AG10803 (cell line): Measurements from ENCODE around the gene IKZF1.

Source experiments
- DNase-seq: peaks from one replicate; pipeline ENCODE4 v3.0.0; 2010; ENCODE audit warnings: low read depth
- H3K4me3 ChIP-seq: 2 replicates; pipeline ENCODE4 v1.5.1; 2011; ENCODE audit warnings: mild to moderate bottlenecking, low read length, control low read depth
- CTCF ChIP-seq: conservative IDR thresholded peaks from 2 replicates; pipeline ENCODE4 v1.5.1; 2011; ENCODE audit warnings: mild to moderate bottlenecking, low read length, control low read depth, inconsistent platforms

The IKZF1 gene

GRCh38 chr7:50400114-50400513, 95.6 kb downstream of the IKZF1 start:
- no peak overlapping the region for H3K4me3 ChIP-seq
- no peak for TF ChIP-seq CTCF
- no peak for DNase-seq

- TF ChIP-seq CTCF: no peak
- no peak for DNase-seq
- H3K4me3 ChIP-seq: no peak overlapping the region
Measured at GRCh38 chr7:50404392-50404791, 99.9 kb downstream of the IKZF1 start.

DNA sequence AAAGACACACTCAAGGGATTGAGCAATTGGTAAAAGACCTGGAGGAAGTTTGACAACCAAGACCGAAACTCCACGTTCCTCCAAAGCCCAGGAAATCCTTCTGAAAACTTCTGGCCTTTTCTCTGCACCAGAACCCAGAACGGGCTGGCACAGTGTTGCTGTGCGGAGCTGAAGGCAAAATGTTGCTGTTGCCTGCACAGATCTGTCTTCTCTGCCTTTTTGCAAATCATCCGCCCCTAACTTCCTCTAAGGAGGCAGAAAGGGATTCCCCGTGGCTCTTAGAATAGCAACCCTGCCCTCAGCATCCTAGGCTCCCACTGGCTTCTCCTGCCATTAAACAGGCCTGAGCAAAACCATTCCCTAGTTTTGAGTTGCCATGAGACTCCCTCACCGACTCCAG, 100.7 kb downstream of the IKZF1 start:
- H3K4me3 ChIP-seq: no peak overlapping the region
- no peak for DNase-seq
- TF ChIP-seq CTCF: no peak

DNA sequence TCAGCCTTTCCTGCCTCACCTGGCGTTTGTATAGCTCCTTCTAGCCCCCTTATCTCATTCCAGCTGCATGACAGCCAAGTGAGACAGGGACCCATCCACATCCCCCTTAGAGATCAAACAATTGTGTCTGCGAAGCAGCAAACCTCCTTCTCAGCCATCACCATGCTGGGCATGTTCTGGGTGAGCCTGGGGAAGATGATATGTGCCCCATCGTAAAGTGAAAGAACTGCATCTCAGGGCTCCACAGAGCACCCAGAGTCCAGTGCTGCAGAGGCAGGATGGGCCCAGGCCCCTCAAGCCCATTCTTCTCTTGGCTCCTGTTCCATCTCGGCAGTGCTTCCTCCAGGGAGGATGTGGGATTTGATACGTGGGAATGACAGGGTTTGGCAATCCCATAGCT, 102.4 kb downstream of the IKZF1 start:
- H3K4me3 ChIP-seq: no peak overlapping the region
- no peak for TF ChIP-seq CTCF
- DNase-seq: no peak

- no peak for TF ChIP-seq CTCF
- DNase-seq: no peak
Measured at GRCh38 chr7:50409856-50410745, 105.6 kb downstream of the IKZF1 start.

DNA sequence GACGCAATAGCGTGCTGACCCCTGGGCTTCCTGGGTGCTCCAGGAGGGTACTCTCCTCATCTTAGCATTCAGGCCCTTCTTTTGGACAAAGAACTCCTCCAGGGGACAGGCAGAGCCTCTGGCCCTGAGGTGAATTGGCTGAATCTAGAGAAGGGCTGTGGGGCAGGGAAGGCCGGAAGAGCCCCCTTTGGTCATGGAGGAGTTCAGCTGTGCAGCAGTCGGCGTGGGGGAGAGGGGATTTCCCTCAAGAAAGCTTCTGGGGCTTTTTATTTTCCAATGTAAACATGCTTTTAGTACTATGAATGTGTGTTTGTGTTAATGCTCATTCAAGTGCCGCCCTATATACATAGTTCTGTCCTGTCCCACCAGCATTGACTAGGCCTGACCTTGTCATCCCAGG, 106.8 kb downstream of the IKZF1 start:
- DNase-seq: no peak
- no peak for TF ChIP-seq CTCF
- no peak overlapping the region for H3K4me3 ChIP-seq

More at GRCh38 chr7:50409856-50410745, 105.6 kb downstream of the IKZF1 start:
- H3K4me3 ChIP-seq: no peak overlapping the region

DNA sequence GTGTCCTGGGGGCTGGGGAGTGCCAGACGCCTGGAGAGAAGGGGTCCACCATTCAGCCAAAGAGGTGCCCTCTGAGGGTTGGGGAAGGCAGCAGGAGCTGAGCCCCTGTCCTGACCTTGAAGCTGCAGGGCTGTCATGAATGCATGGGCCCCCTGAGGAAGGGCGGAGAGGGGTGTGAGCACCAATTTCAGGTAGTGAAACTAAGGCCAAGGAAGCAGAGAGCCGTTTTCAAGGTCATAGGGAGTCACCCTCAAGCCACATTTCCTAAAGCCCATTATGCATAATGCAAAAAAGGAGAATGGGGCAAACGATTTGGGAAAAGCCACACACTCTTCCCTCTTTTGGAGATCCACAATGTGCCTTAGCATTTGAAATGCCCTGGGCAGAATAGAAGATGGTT, 108.5 kb downstream of the IKZF1 start:
- no peak for DNase-seq
- TF ChIP-seq CTCF: no peak

More for the DNA sequence above, 108.5 kb downstream of the IKZF1 start:
- no peak overlapping the region for H3K4me3 ChIP-seq
